GM23338 (cell line): Measurements from ENCODE around the gene NUMB. TPM values are rescaled to one million over a fixed set of nuclear protein-coding genes. Genes with fewer than 3 reads are reported as not detected.
"Not testable (repeated sequence)": the region's sequence is repeated elsewhere in the genome, so short reads cannot be mapped to it uniquely, and the experiment has no call there.

ENCODE experiments used
- ATAC-seq: fragments of 200-7000 bp; cut with Tn5 transposase; 3 replicates; pipeline ENCODE4 v1.9.1; 2020
- DNase-seq: peaks from one replicate; pipeline ENCODE4 v3.0.0-alpha.2; 2015; ENCODE audit warnings: low spot score
- H2AFZ ChIP-seq: fragments of 200-600 bp; sonication (generic); 2 replicates; pipeline ENCODE4 v1.8.0; 2016; ENCODE audit warnings: antibody characterized with exemption, mild to moderate bottlenecking, moderate library complexity
- H3F3A ChIP-seq: fragments of 200-600 bp; sonication (generic); replicated peaks from 2 replicates; pipeline ENCODE4 v1.8.0; 2017; ENCODE audit warnings: antibody characterized with exemption, mixed run types, low read depth
- H3K27ac ChIP-seq: fragments of 200-600 bp; sonication (generic); 2 replicates; pipeline ENCODE4 v1.6.1; 2016; ENCODE audit warnings: low read depth
- H3K27me3 ChIP-seq: fragments of 200-600 bp; sonication (generic); 2 replicates; pipeline ENCODE4 v1.8.0; 2016; ENCODE audit warnings: mild to moderate bottlenecking, mixed run types, moderate library complexity; ENCODE audit not compliant: insufficient read depth
- H3K36me3 ChIP-seq: fragments of 200-600 bp; sonication (generic); 2 replicates; pipeline ENCODE4 v1.8.0; 2016; ENCODE audit warnings: mild to moderate bottlenecking; ENCODE audit not compliant: insufficient read depth
- H3K4me1 ChIP-seq: fragments of 200-600 bp; sonication (generic); 2 replicates; pipeline ENCODE4 v1.8.0; 2016; ENCODE audit warnings: mild to moderate bottlenecking, moderate library complexity; ENCODE audit not compliant: insufficient read depth
- H3K4me2 ChIP-seq: fragments of 200-600 bp; sonication (generic); 2 replicates; pipeline ENCODE4 v1.7.1; 2017; ENCODE audit warnings: mixed run types
- H3K4me3 ChIP-seq: fragments of 200-600 bp; sonication (generic); 2 replicates; pipeline ENCODE4 v1.6.1; 2016; ENCODE audit warnings: mixed run types
- H3K79me2 ChIP-seq: fragments of 200-600 bp; sonication (generic); replicated peaks from 2 replicates; pipeline ENCODE4 v1.8.0; 2017; ENCODE audit warnings: mild to moderate bottlenecking; ENCODE audit not compliant: insufficient read depth
- H3K9me2 ChIP-seq: fragments of 200-600 bp; sonication (generic); 2 replicates; pipeline ENCODE4 v1.8.0; 2017; ENCODE audit not compliant: insufficient read depth
- H4K20me1 ChIP-seq: fragments of 200-600 bp; sonication (generic); replicated peaks from 2 replicates; pipeline ENCODE4 v1.8.0; 2017; ENCODE audit warnings: mild to moderate bottlenecking; ENCODE audit not compliant: insufficient read depth
- H3K27ac Mint-ChIP-seq: 2 replicates; pipeline ENCODE4 v1.8.0; 2020; ENCODE audit warnings: inconsistent platforms, mild to moderate bottlenecking, moderate library complexity, mixed read lengths
- H3K27me3 Mint-ChIP-seq: 3 replicates; pipeline ENCODE4 v1.8.0; 2022; ENCODE audit warnings: low read depth, mild to moderate bottlenecking, moderate library complexity, mixed read lengths, inconsistent platforms; ENCODE audit not compliant: insufficient read depth, poor library complexity
- H3K36me3 Mint-ChIP-seq: 3 replicates; pipeline ENCODE4 v1.8.0; 2021; ENCODE audit warnings: low read depth, mild to moderate bottlenecking, inconsistent platforms, moderate library complexity, mixed read lengths
- H3K4me1 Mint-ChIP-seq: 3 replicates; pipeline ENCODE4 v1.8.0; 2020; ENCODE audit warnings: mild to moderate bottlenecking, inconsistent platforms, mixed read lengths
- H3K4me3 Mint-ChIP-seq: 3 replicates; pipeline ENCODE4 v1.8.0; 2021; ENCODE audit warnings: moderate library complexity, mild to moderate bottlenecking, inconsistent platforms, mixed read lengths
- H3K9me3 Mint-ChIP-seq: 3 replicates; pipeline ENCODE4 v1.8.0; 2020; ENCODE audit warnings: moderate library complexity, mild to moderate bottlenecking, inconsistent platforms, mixed read lengths
- CTCF ChIP-seq, 2 experiments: fragments of 200-600 bp in 1 of 2; sonication (generic) in 1 of 2; conservative IDR thresholded peaks; 2 replicates each; pipeline versions ENCODE4 v1.5.1 to v1.6.1; 2016 to 2017; ENCODE audit warnings: antibody characterized with exemption in 2 of 2, low read depth in 2 of 2, mild to moderate bottlenecking in 2 of 2, moderate library complexity in 1 of 2
- ETS1 ChIP-seq: IDR thresholded peaks from 2 replicates; pipeline ENCODE4 v1.6.1; 2016; ENCODE audit warnings: antibody characterized with exemption
- EZH2 ChIP-seq: fragments of 200-600 bp; sonication (generic); IDR thresholded peaks from one replicate; pipeline ENCODE4 v1.8.0; 2017; ENCODE audit warnings: antibody characterized with exemption, mild to moderate bottlenecking, low read depth; ENCODE audit not compliant: unreplicated experiment
- EZH2phosphoT487 ChIP-seq: fragments of 200-600 bp; sonication (generic); IDR thresholded peaks from one replicate; pipeline ENCODE4 v1.8.1; 2018; ENCODE audit warnings: antibody characterized with exemption; ENCODE audit not compliant: unreplicated experiment
- NANOG ChIP-seq: IDR thresholded peaks from 2 replicates; pipeline ENCODE4 v1.6.1; 2016; ENCODE audit warnings: antibody characterized with exemption, borderline replicate concordance
- STAT1 ChIP-seq: IDR thresholded peaks from one replicate; pipeline ENCODE4 v1.6.1; 2016; ENCODE audit warnings: antibody characterized with exemption; ENCODE audit not compliant: unreplicated experiment
- ZNF114 ChIP-seq: fragments of 250-450 bp; sonication (Bioruptor Pico); IDR thresholded peaks from 2 replicates; pipeline ENCODE4 v1.5.0; 2020; ENCODE audit warnings: mild to moderate bottlenecking, moderate library complexity
- polyA plus RNA-seq: library from polyadenylated mRNA; unstranded; fragments of >200 nt; fragmentation: Nextera tagmentation; extraction: Ambion mirVana; gene quantifications from 2 replicates; pipeline ENCODE4 v1.2.1, GENCODE V29; 2016
- total RNA-seq: library from RNA; depleted of rRNA; stranded (reverse); fragments of >200 nt; shearing (Covaris generic); gene quantifications from 2 replicates; pipeline ENCODE4 v1.2.3, GENCODE V29; 2014
- TF ChIP-seq, protein P1 (sequence below): fragments of 250-450 bp; sonication (Bioruptor Pico); IDR thresholded peaks from 2 replicates; pipeline ENCODE4 v1.5.0; 2020; ENCODE audit warnings: mild to moderate bottlenecking, moderate library complexity
- TF ChIP-seq, protein P2 (sequence below): IDR thresholded peaks from one replicate; pipeline ENCODE4 v1.6.1; 2018; ENCODE audit warnings: antibody characterized with exemption; ENCODE audit not compliant: unreplicated experiment

NUMB gene
- total and polyA plus RNA-seq, 2 experiments from 2014 or later = 32.1 to 36.7 TPM

- Histone ChIP-seq H3K9me2 (no peaks in the 10 kb centered on the region), H3K27ac (0 out of 2 replicates have a peak overlapping the region, but pooled peaks have one; percentile 56), H2AFZ (no peak overlapping the region), H3F3A (no peaks in the 10 kb centered on the region), H3K79me2 (no peaks in the 10 kb centered on the region), H3K36me3 (no peaks in the 10 kb centered on the region), H3K4me2 (no peak overlapping the region), H3K4me3 (no peak overlapping the region), H3K4me1 (0 out of 2 replicates have a peak, but pooled peaks cover 7% of the 10 kb centered on the region), H4K20me1 (no peaks in the 10 kb centered on the region), H3K27me3 (no peaks in the 10 kb centered on the region)
- ATAC-seq = no peak
- H3K4me1 Mint-ChIP-seq = peaks cover 10% of the 10 kb centered on the region
- TF ChIP-seq, protein P1, sequence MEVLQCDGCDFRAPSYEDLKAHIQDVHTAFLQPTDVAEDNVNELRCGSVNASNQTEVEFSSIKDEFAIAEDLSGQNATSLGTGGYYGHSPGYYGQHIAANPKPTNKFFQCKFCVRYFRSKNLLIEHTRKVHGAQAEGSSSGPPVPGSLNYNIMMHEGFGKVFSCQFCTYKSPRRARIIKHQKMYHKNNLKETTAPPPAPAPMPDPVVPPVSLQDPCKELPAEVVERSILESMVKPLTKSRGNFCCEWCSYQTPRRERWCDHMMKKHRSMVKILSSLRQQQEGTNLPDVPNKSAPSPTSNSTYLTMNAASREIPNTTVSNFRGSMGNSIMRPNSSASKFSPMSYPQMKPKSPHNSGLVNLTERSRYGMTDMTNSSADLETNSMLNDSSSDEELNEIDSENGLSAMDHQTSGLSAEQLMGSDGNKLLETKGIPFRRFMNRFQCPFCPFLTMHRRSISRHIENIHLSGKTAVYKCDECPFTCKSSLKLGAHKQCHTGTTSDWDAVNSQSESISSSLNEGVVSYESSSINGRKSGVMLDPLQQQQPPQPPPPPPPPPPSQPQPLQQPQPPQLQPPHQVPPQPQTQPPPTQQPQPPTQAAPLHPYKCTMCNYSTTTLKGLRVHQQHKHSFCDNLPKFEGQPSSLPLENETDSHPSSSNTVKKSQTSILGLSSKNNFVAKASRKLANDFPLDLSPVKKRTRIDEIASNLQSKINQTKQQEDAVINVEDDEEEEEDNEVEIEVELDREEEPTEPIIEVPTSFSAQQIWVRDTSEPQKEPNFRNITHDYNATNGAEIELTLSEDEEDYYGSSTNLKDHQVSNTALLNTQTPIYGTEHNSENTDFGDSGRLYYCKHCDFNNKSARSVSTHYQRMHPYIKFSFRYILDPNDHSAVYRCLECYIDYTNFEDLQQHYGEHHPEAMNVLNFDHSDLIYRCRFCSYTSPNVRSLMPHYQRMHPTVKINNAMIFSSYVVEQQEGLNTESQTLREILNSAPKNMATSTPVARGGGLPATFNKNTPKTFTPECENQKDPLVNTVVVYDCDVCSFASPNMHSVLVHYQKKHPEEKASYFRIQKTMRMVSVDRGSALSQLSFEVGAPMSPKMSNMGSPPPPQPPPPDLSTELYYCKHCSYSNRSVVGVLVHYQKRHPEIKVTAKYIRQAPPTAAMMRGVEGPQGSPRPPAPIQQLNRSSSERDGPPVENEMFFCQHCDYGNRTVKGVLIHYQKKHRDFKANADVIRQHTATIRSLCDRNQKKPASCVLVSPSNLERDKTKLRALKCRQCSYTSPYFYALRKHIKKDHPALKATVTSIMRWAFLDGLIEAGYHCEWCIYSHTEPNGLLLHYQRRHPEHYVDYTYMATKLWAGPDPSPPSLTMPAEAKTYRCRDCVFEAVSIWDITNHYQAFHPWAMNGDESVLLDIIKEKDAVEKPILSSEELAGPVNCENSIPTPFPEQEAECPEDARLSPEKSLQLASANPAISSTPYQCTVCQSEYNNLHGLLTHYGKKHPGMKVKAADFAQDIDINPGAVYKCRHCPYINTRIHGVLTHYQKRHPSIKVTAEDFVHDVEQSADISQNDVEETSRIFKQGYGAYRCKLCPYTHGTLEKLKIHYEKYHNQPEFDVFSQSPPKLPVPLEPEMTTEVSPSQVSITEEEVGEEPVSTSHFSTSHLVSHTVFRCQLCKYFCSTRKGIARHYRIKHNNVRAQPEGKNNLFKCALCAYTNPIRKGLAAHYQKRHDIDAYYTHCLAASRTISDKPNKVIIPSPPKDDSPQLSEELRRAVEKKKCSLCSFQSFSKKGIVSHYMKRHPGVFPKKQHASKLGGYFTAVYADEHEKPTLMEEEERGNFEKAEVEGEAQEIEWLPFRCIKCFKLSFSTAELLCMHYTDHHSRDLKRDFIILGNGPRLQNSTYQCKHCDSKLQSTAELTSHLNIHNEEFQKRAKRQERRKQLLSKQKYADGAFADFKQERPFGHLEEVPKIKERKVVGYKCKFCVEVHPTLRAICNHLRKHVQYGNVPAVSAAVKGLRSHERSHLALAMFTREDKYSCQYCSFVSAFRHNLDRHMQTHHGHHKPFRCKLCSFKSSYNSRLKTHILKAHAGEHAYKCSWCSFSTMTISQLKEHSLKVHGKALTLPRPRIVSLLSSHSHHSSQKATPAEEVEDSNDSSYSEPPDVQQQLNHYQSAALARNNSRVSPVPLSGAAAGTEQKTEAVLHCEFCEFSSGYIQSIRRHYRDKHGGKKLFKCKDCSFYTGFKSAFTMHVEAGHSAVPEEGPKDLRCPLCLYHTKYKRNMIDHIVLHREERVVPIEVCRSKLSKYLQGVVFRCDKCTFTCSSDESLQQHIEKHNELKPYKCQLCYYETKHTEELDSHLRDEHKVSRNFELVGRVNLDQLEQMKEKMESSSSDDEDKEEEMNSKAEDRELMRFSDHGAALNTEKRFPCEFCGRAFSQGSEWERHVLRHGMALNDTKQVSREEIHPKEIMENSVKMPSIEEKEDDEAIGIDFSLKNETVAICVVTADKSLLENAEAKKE (CRISPR knock-in tag) = no peak
- TF ChIP-seq EZH2 (no peak), NANOG (no peak), ETS1 (no peak), ZNF114 (CRISPR knock-in tag) (no peak), STAT1 (no peak), CTCF (conservative IDR thresholded peaks at IDR 0.05; ENCODE audit: low read depth in 2 of 2) (no peak), EZH2phosphoT487 (no peak)
- TF ChIP-seq, protein P2, sequence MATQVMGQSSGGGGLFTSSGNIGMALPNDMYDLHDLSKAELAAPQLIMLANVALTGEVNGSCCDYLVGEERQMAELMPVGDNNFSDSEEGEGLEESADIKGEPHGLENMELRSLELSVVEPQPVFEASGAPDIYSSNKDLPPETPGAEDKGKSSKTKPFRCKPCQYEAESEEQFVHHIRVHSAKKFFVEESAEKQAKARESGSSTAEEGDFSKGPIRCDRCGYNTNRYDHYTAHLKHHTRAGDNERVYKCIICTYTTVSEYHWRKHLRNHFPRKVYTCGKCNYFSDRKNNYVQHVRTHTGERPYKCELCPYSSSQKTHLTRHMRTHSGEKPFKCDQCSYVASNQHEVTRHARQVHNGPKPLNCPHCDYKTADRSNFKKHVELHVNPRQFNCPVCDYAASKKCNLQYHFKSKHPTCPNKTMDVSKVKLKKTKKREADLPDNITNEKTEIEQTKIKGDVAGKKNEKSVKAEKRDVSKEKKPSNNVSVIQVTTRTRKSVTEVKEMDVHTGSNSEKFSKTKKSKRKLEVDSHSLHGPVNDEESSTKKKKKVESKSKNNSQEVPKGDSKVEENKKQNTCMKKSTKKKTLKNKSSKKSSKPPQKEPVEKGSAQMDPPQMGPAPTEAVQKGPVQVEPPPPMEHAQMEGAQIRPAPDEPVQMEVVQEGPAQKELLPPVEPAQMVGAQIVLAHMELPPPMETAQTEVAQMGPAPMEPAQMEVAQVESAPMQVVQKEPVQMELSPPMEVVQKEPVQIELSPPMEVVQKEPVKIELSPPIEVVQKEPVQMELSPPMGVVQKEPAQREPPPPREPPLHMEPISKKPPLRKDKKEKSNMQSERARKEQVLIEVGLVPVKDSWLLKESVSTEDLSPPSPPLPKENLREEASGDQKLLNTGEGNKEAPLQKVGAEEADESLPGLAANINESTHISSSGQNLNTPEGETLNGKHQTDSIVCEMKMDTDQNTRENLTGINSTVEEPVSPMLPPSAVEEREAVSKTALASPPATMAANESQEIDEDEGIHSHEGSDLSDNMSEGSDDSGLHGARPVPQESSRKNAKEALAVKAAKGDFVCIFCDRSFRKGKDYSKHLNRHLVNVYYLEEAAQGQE = no peak
- H3K27me3 Mint-ChIP-seq = no peaks in the 10 kb centered on the region
- H3K27ac Mint-ChIP-seq = no peak overlapping the region
- H3K36me3 Mint-ChIP-seq = peaks cover 7% of the 10 kb centered on the region; the same call in 2 of the 3 replicates
- H3K9me3 Mint-ChIP-seq = peaks cover 3% of the 10 kb centered on the region; the same call in 2 of the 3 replicates
- no peak for DNase-seq
- no peak overlapping the region for H3K4me3 Mint-ChIP-seq
These were observed 146.7 kb downstream of the NUMB start for GRCh38 chr14:73311708-73312030.

GRCh38 chr14:73309207-73309606 is 149.1 kb downstream of the NUMB start:
- H3K4me1 ChIP-seq, H3K9me3 Mint-ChIP-seq, H3K4me3 Mint-ChIP-seq, H3K4me2 ChIP-seq, H2AFZ ChIP-seq, H3K27ac Mint-ChIP-seq, H3K27me3 ChIP-seq, ATAC-seq, H3K27me3 Mint-ChIP-seq, H3K4me3 ChIP-seq, H3K36me3 Mint-ChIP-seq, H3K4me1 Mint-ChIP-seq, DNase-seq, H3F3A ChIP-seq, H4K20me1 ChIP-seq, H3K27ac ChIP-seq, H3K9me2 ChIP-seq, H3K79me2 ChIP-seq, H3K36me3 ChIP-seq: not testable (repeated sequence)
